HL-60 (cell line): ENCODE measurements around the gene PLPP2.

Experiments
- CTCF ChIP-seq: IDR thresholded peaks from one replicate; pipeline ENCODE4 v1.5.1; 2011; ENCODE audit warnings: low read length, control low read depth, inconsistent platforms; ENCODE audit not compliant: insufficient read depth
- POLR2AphosphoS5 ChIP-seq: IDR thresholded peaks from 2 replicates; pipeline ENCODE4 v1.6.1; 2012; ENCODE audit warnings: low read depth

DNA sequence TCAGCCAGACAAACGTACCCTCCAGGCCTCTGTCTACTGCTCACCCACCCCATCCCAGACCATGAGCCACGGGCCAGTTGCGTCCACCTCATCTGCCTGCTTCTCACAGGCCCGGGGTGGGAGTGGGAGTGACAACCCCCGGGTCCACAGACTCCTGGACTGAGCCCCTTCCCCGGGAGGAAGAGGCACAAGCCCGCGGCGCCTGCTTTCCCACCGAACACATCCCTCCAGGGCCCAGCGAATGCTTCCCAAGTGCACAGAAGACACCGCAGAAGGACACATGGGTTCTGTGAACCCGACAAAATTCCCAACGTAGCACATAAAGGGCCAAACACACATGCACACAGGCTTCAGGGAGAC lies 18.0 kb upstream of the PLPP2 start:
- TF ChIP-seq CTCF (no peak), POLR2AphosphoS5 (no peak)
